ENCODE data around the gene SERTAD2. TPM values are rescaled to one million over a fixed set of nuclear protein-coding genes. Genes with fewer than 3 reads are reported as not detected.
A peak's percentile ranks its signal among the peaks of the same experiment; 100 is the strongest.

SERTAD2 gene
- total RNA-seq, 2 experiments from 2014 or later: 31.2 to 33.9 TPM

DNA sequence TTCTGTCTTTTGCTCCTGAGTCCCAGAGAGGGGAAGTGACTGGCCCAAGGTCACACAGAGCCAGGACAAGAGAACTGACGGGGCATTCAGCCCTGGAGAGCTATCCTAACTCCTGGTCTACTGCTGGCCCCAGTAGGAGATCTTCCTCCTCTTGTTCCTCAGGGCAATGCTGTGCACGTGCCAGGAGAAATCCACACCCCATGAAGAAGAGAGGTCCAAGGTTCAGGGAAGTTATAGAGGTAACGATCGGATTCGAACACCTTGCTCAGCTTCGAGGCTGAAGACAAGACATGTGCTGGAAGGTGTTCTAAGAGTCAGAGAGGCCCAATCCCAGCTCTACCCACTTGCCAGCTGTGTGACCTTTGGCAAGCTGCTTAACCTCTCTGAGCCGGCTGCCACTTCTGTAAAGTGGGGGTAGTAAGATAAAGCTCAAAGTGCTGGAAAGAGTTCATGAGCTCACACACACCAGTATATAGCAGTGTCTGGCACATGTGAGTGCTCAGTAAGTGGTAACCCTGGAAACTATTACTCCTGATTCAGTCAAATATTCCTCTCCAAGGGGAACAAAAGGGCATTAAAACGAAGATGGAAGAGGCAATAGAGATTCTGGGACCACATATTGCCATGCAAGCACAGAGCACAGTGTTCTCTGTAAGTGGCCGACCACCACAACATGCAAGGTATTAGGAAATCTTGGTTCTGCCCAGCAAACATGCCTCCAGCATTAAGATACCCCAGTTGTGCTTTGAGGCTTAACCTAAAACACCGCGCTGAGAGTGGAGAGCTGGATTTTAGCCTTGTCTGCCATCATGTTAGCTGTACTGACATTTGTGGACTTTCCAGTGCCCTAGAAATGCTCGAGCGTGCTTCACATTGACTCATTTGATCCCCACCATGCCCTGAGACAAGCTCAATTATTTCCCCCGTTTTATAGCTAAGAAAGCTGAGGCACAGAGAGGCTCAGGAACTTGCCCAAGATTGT, 25.6 kb downstream of the SERTAD2 start:
- POLR2A ChIA-PET: interaction anchor here (1.3 kb wide), 1 partner anchor 9 kb away, joined by 6 read pairs; no protein-coding TSS in a partner anchor
- ATAC-seq: peak; percentile 48
- H3K36me3 Mint-ChIP-seq (ENCODE audit: low read depth): peaks cover 5% of the 10 kb centered on the region
- DNase-seq: no peak
- H3K27ac Mint-ChIP-seq: no peak overlapping the region
- peaks cover 2% of the 10 kb centered on the region for H3K4me1 Mint-ChIP-seq (ENCODE audit: low read depth)
- no peak for TF ChIP-seq CTCF (IDR thresholded peaks at IDR 0.05)
- H3K9me3 Mint-ChIP-seq: no peaks in the 10 kb centered on the region
- H3K27me3 Mint-ChIP-seq: no peaks in the 10 kb centered on the region
- CTCF ChIA-PET: interaction anchor here (1.0 to 2.0 kb wide), 9 partner anchors 14 to 245 kb away, joined by 3 to 8 read pairs (median 4); no protein-coding TSS in a partner anchor
- H3K4me3 Mint-ChIP-seq: no peak overlapping the region
- intact Hi-C loops (cut with micrococcal nuclease): no loop called here

GRCh38 chr2:64626963-64627760, 26.6 kb downstream of the SERTAD2 start:
- DNase-seq: no peak
- no peak for ATAC-seq
- no peak overlapping the region for H3K27ac Mint-ChIP-seq
- H3K27me3 Mint-ChIP-seq: no peaks in the 10 kb centered on the region
- H3K36me3 Mint-ChIP-seq (ENCODE audit: low read depth): peaks cover 5% of the 10 kb centered on the region
- H3K9me3 Mint-ChIP-seq: no peaks in the 10 kb centered on the region
- CTCF ChIA-PET: interaction anchor here (1.0 to 2.0 kb wide), 7 partner anchors 13 to 246 kb away, joined by 3 to 8 read pairs (median 4); no protein-coding TSS in a partner anchor
- H3K4me3 Mint-ChIP-seq: no peak overlapping the region
- POLR2A ChIA-PET: interaction anchor here (0.8 kb wide), 1 partner anchor 9 kb away, joined by 3 read pairs; no protein-coding TSS in a partner anchor
- no peak for TF ChIP-seq CTCF (IDR thresholded peaks at IDR 0.05)
- intact Hi-C loops (cut with micrococcal nuclease): no loop called here
- H3K4me1 Mint-ChIP-seq (ENCODE audit: low read depth): peaks cover 2% of the 10 kb centered on the region

GRCh38 chr2:64626146-64626809, 27.4 kb downstream of the SERTAD2 start:
- CTCF ChIA-PET: interaction anchor here (1.5 to 1.9 kb wide), 4 partner anchors 10 to 17 kb away, joined by 4 to 12 read pairs (median 5); no protein-coding TSS in a partner anchor

More at GRCh38 chr2:64626146-64626809, 27.4 kb downstream of the SERTAD2 start:
- POLR2A ChIA-PET: interaction anchor here (0.8 kb wide), 1 partner anchor 8 kb away, joined by 3 read pairs; no protein-coding TSS in a partner anchor
- no peak for ATAC-seq
- H3K27me3 Mint-ChIP-seq: no peaks in the 10 kb centered on the region
- no peak for DNase-seq
- TF ChIP-seq CTCF (IDR thresholded peaks at IDR 0.05): no peak
- peaks cover 4% of the 10 kb centered on the region for H3K36me3 Mint-ChIP-seq (ENCODE audit: low read depth)
- H3K4me1 Mint-ChIP-seq (ENCODE audit: low read depth): peaks cover 2% of the 10 kb centered on the region
- H3K4me3 Mint-ChIP-seq: no peak overlapping the region
- intact Hi-C loops (cut with micrococcal nuclease): no loop called here
- H3K27ac Mint-ChIP-seq: no peak overlapping the region
- no peaks in the 10 kb centered on the region for H3K9me3 Mint-ChIP-seq
